Gastroesophageal sphincter (tissue), 3 donors: ENCODE results near the gene IL1RAPL2.

Experiments used
- POLR2A ChIP-seq, 2 donors: fragments of 450-650 bp; IDR thresholded peaks; one replicate each; pipeline ENCODE4 v1.6.1; 2017; ENCODE audit warnings: antibody characterized with exemption in 2 of 2, mild to moderate bottlenecking in 2 of 2, moderate library complexity in 1 of 2
- TF ChIP-seq, protein P1 (sequence below), 4 experiments: fragments of 200-600 bp in 2 of 4; fragments of 450-650 bp in 2 of 4; sonication (generic) in 1 of 4; IDR thresholded peaks; one replicate each; pipeline ENCODE4 v1.5.1; 2017 to 2019; ENCODE audit warnings: antibody characterized with exemption in 4 of 4, mild to moderate bottlenecking in 2 of 4, moderate library complexity in 2 of 4

DNA sequence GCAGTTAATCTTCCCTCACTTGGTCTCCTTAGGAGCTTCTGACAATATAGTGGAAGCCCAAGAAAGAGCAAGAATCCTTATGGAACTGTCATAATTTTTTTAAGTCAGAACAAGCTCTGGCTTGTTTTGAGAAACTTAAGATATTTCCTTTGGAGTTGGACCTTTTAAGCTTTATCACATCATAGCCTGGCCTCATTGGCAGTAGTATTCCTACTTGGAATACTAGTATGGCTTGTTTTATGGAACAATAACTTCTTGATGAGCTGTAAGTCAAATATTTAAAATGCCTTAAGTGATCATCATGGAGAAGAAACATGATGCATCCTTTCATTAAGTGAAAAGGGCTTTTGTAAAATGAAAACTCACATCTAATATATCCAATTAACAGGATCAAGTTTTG is 1178.3 kb downstream of the IL1RAPL2 start:
- no peak for TF ChIP-seq POLR2A (IDR thresholded peaks at IDR 0.05)
- TF ChIP-seq, protein P1, sequence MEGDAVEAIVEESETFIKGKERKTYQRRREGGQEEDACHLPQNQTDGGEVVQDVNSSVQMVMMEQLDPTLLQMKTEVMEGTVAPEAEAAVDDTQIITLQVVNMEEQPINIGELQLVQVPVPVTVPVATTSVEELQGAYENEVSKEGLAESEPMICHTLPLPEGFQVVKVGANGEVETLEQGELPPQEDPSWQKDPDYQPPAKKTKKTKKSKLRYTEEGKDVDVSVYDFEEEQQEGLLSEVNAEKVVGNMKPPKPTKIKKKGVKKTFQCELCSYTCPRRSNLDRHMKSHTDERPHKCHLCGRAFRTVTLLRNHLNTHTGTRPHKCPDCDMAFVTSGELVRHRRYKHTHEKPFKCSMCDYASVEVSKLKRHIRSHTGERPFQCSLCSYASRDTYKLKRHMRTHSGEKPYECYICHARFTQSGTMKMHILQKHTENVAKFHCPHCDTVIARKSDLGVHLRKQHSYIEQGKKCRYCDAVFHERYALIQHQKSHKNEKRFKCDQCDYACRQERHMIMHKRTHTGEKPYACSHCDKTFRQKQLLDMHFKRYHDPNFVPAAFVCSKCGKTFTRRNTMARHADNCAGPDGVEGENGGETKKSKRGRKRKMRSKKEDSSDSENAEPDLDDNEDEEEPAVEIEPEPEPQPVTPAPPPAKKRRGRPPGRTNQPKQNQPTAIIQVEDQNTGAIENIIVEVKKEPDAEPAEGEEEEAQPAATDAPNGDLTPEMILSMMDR (IDR thresholded peaks at IDR 0.05), result no peak
